Fibroblast of lung (primary cell): ENCODE results near the gene INO80C. TPM values are rescaled to one million over a fixed set of nuclear protein-coding genes. Genes with fewer than 3 reads are reported as not detected.

Experiments used
- DNase-seq, 2 donors: peaks; one replicate each; pipeline versions ENCODE4 v3.0.0 to v3.0.0-alpha.2; 2010; ENCODE audit warnings: low read depth in 2 of 2
- H2AFZ ChIP-seq: 2 replicates; pipeline ENCODE4 v1.5.1; 2012; ENCODE audit warnings: low read length, control low read depth, inconsistent platforms
- H3K27ac ChIP-seq: 2 replicates; pipeline ENCODE4 v1.5.1; 2011; ENCODE audit warnings: low read length, control low read depth; ENCODE audit not compliant: insufficient read depth
- H3K27me3 ChIP-seq: 2 replicates; pipeline ENCODE4 v1.5.1; 2011; ENCODE audit warnings: mild to moderate bottlenecking, low read length; ENCODE audit not compliant: control insufficient read depth, insufficient read depth
- H3K36me3 ChIP-seq: 2 replicates; pipeline ENCODE4 v1.5.1; 2011; ENCODE audit warnings: low read length; ENCODE audit not compliant: control insufficient read depth, insufficient read depth
- H3K4me1 ChIP-seq: 2 replicates; pipeline ENCODE4 v1.5.1; 2011; ENCODE audit warnings: low read length; ENCODE audit not compliant: control insufficient read depth, insufficient read depth; ENCODE audit errors: extremely low read depth
- H3K4me2 ChIP-seq: 2 replicates; pipeline ENCODE4 v1.5.1; 2011; ENCODE audit warnings: low read length, control low read depth; ENCODE audit not compliant: insufficient read depth; ENCODE audit errors: extremely low read depth
- H3K4me3 ChIP-seq, 4 experiments: fragments of 200-600 bp in 1 of 4; sonication (generic) in 1 of 4; replicated peaks in 1 of 4; 2 replicates each; pipeline ENCODE4 v1.5.1; 2011 to 2016; ENCODE audit warnings: low read length in 4 of 4, low read depth in 3 of 4, mild to moderate bottlenecking in 3 of 4, control low read depth in 2 of 4, inconsistent platforms in 1 of 4, mixed read lengths in 1 of 4; ENCODE audit not compliant: insufficient read depth in 1 of 4; ENCODE audit errors: control extremely low read depth in 1 of 4
- H3K79me2 ChIP-seq: 2 replicates; pipeline ENCODE4 v1.5.1; 2012; ENCODE audit warnings: mild to moderate bottlenecking, low read length, inconsistent platforms; ENCODE audit not compliant: control insufficient read depth, insufficient read depth
- H3K9ac ChIP-seq: 2 replicates; pipeline ENCODE4 v1.5.1; 2011; ENCODE audit warnings: mild to moderate bottlenecking, low read length, control low read depth; ENCODE audit not compliant: insufficient read depth
- H3K9me3 ChIP-seq: 2 replicates; pipeline ENCODE4 v1.5.1; 2012; ENCODE audit warnings: low read depth, low read length; ENCODE audit not compliant: control insufficient read depth, insufficient read depth
- H4K20me1 ChIP-seq: 2 replicates; pipeline ENCODE4 v1.5.1; 2011; ENCODE audit warnings: low read length; ENCODE audit not compliant: control insufficient read depth, insufficient read depth; ENCODE audit errors: extremely low read depth
- EZH2 ChIP-seq: IDR thresholded peaks from 2 replicates; pipeline ENCODE4 v1.5.1; 2012; ENCODE audit warnings: low read length, control low read depth, mild to moderate bottlenecking; ENCODE audit errors: missing control alignments
- polyA plus RNA-seq, 2 donors: library from polyadenylated mRNA; depleted of rRNA in 1 of 2; stranded (reverse) in 1 of 2; unstranded in 1 of 2; fragments of >200 nt; gene quantifications; 2 replicates each; pipeline ENCODE4 v1.2.1, GENCODE V29; 2011 to 2012; ENCODE audit warnings: missing spikeins in 1 of 2
- total RNA-seq: library from RNA; depleted of rRNA; stranded (reverse); fragments of >200 nt; gene quantifications from 2 replicates; pipeline ENCODE4 v1.2.1, GENCODE V29; 2014
- TF ChIP-seq, protein P1 (sequence below), 2 donors: IDR thresholded peaks in 1 of 2; conservative IDR thresholded peaks in 1 of 2; 1 replicate in 1 of 2; 2 replicates in 1 of 2; pipeline ENCODE4 v1.5.1; 2011 to 2012; ENCODE audit warnings: low read length in 2 of 2, control low read depth in 1 of 2, inconsistent platforms in 1 of 2, low read depth in 1 of 2, mild to moderate bottlenecking in 1 of 2

INO80C gene
- total and polyA plus RNA-seq, 2 donors (not counting 1 experiment from before 2014, with no cell fraction given): 3.1 to 9.4 TPM

DNA sequence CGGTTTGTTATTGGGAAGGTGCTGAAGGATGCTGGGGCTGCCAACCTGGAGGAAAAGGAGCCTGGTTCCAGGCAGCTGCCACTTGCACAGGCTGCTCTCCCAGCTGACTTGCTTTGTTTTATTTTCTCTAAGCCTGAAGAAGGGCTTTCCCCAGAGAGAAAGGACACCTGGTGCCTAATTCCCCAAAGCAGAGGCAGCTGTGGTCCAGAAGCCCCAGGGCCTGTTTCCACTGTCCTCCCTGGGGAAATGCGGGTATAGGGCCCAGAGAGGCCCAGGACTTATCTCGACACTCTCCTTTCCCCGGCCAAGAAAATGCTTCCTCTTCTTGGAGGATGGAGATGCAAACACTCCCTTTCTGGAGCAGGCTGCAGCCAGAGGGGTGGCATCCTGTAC is 30.1 kb downstream of the INO80C start:
- no peak for DNase-seq
- no peak overlapping the region for H2AFZ ChIP-seq
- H3K36me3 ChIP-seq: no peaks in the 10 kb centered on the region
- no peak overlapping the region for H3K9ac ChIP-seq
- H4K20me1 ChIP-seq: no peaks in the 10 kb centered on the region
- H3K27ac ChIP-seq: no peak overlapping the region
- H3K9me3 ChIP-seq: no peaks in the 10 kb centered on the region
- no peaks in the 10 kb centered on the region for H3K79me2 ChIP-seq
- H3K4me1 ChIP-seq: no peaks in the 10 kb centered on the region
- H3K4me2 ChIP-seq: no peak overlapping the region
- no peaks in the 10 kb centered on the region for H3K27me3 ChIP-seq
- no peak overlapping the region for H3K4me3 ChIP-seq
- TF ChIP-seq, protein P1, sequence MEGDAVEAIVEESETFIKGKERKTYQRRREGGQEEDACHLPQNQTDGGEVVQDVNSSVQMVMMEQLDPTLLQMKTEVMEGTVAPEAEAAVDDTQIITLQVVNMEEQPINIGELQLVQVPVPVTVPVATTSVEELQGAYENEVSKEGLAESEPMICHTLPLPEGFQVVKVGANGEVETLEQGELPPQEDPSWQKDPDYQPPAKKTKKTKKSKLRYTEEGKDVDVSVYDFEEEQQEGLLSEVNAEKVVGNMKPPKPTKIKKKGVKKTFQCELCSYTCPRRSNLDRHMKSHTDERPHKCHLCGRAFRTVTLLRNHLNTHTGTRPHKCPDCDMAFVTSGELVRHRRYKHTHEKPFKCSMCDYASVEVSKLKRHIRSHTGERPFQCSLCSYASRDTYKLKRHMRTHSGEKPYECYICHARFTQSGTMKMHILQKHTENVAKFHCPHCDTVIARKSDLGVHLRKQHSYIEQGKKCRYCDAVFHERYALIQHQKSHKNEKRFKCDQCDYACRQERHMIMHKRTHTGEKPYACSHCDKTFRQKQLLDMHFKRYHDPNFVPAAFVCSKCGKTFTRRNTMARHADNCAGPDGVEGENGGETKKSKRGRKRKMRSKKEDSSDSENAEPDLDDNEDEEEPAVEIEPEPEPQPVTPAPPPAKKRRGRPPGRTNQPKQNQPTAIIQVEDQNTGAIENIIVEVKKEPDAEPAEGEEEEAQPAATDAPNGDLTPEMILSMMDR (conservative IDR thresholded peaks at IDR 0.05 in 1 of 2, IDR thresholded peaks at IDR 0.05 in 1 of 2; ENCODE audit: low read depth in 1 of 2, low read length in 2 of 2): no peak
- no peak for TF ChIP-seq EZH2

GRCh38 chr18:35466815-35467623 is 30.7 kb downstream of the INO80C start:
- Histone ChIP-seq H3K4me2 (no peak overlapping the region), H3K36me3 (no peaks in the 10 kb centered on the region), H3K27ac (no peak overlapping the region), H3K9ac (no peak overlapping the region), H3K4me1 (no peaks in the 10 kb centered on the region), H3K9me3 (no peaks in the 10 kb centered on the region), H3K79me2 (no peaks in the 10 kb centered on the region), H3K27me3 (no peaks in the 10 kb centered on the region), H3K4me3 (no peak overlapping the region), H4K20me1 (no peaks in the 10 kb centered on the region), H2AFZ (no peak overlapping the region)
- DNase-seq: no peak
- TF ChIP-seq, protein P1 (conservative IDR thresholded peaks at IDR 0.05 in 1 of 2, IDR thresholded peaks at IDR 0.05 in 1 of 2; ENCODE audit: low read depth in 1 of 2, low read length in 2 of 2): no peak
- TF ChIP-seq EZH2: no peak

- no peaks in the 10 kb centered on the region for H3K79me2 ChIP-seq
- no peak for DNase-seq
- no peaks in the 10 kb centered on the region for H4K20me1 ChIP-seq
- no peak overlapping the region for H3K4me2 ChIP-seq
- no peak overlapping the region for H3K9ac ChIP-seq
- no peak overlapping the region for H3K27ac ChIP-seq
- TF ChIP-seq, protein P1 (conservative IDR thresholded peaks at IDR 0.05 in 1 of 2, IDR thresholded peaks at IDR 0.05 in 1 of 2; ENCODE audit: low read depth in 1 of 2, low read length in 2 of 2): no peak
- no peak for TF ChIP-seq EZH2
- no peak overlapping the region for H3K4me3 ChIP-seq
- H3K36me3 ChIP-seq: no peaks in the 10 kb centered on the region
- no peaks in the 10 kb centered on the region for H3K4me1 ChIP-seq
- H2AFZ ChIP-seq: no peak overlapping the region
- no peaks in the 10 kb centered on the region for H3K27me3 ChIP-seq
- H3K9me3 ChIP-seq: no peaks in the 10 kb centered on the region
Measured at GRCh38 chr18:35466334-35466733, 31.4 kb downstream of the INO80C start.
